ENCODE measurements around the gene CCND1. TPM values are rescaled to one million over a fixed set of nuclear protein-coding genes. Genes with fewer than 3 reads are reported as not detected.

Gene CCND1
- total and polyA plus RNA-seq, 9 of the 15 experiments (the other 6 are each of a cell fraction or from before 2014, with no cell fraction given) = 0.04 to 23.3 (median 3.8) TPM

DNA sequence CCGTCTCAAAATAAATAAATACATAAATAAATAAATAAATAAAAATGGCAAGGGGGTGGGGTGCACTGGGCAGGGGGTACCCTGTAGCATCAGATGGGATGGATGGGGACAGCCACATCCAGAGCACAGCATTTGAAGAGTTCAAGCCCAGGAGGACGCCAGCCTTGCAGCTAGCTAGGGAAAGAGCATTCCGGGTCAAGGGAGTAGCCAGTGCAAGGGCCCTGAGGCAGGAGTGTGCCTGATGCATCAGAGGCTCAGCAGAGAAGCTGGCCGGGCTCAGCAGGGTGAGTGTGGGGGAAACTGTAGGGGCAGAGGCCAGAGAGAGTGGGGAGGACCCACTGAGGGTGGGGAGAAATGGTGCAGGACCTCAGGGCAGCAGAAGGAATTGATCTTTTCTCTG lies 23.7 kb upstream of the CCND1 start:
- in situ Hi-C loops (cut with MboI) (no loop called here), intact Hi-C loops (cut with micrococcal nuclease) (no loop called here)
- Histone ChIP-seq H3K79me2 (ENCODE audit: control insufficient read depth, insufficient read depth, low read length) (no peaks in the 10 kb centered on the region), H3K9me1 (ENCODE audit: control insufficient read depth, insufficient read depth, low read length) (no peaks in the 10 kb centered on the region), H4K20me1 (replicated peaks; ENCODE audit: control insufficient read depth, insufficient read depth, low read length) (no peaks in the 10 kb centered on the region), H3K27me3 (ENCODE audit: control insufficient read depth in 2 of 2, insufficient read depth in 2 of 2, low read length in 2 of 2) (peaks cover 22 to 48% of the 10 kb centered on the region in 2 experiments; a peak in 4 of 5 replicates), H2AFZ (ENCODE audit: low read depth, low read length) (no peak overlapping the region), H3K4me1 (replicated peaks in 1 of 2; ENCODE audit: control insufficient read depth in 2 of 2, insufficient read depth in 2 of 2, low read length in 2 of 2) (no peaks in the 10 kb centered on the region), H3K9ac (ENCODE audit: insufficient read depth in 1 of 2, low read depth in 2 of 2, low read length in 2 of 2) (no peak overlapping the region), H3K4me3 (no peak overlapping the region), H3K9me3 (replicated peaks; ENCODE audit: control insufficient read depth, insufficient read depth, low read depth, low read length) (no peaks in the 10 kb centered on the region), H3K27ac (ENCODE audit: extremely low read depth, low read depth, low read length) (no peak overlapping the region), H3K4me2 (ENCODE audit: insufficient read depth, low read length) (no peak overlapping the region), H3K36me3 (ENCODE audit: control insufficient read depth, insufficient read depth, low read length) (no peaks in the 10 kb centered on the region)
- ChIA-PET CTCF (ENCODE audit: low intra/inter-chr PET ratio) (interaction anchor here (0.6 kb wide), 1 partner anchor 405 kb away, joined by 4 read pairs; no protein-coding TSS in a partner anchor), POLR2A (no interaction called here)
- FAIRE-seq (no peak), ATAC-seq (no peak), DNase-seq (ENCODE audit: extremely low read depth in 1 of 4, low spot score in 3 of 4) (no peak)
- no peak for TF ChIP-seq CTBP1 (IDR thresholded peaks at IDR 0.05; ENCODE audit: borderline replicate concordance)
- TF ChIP-seq, protein P1, sequence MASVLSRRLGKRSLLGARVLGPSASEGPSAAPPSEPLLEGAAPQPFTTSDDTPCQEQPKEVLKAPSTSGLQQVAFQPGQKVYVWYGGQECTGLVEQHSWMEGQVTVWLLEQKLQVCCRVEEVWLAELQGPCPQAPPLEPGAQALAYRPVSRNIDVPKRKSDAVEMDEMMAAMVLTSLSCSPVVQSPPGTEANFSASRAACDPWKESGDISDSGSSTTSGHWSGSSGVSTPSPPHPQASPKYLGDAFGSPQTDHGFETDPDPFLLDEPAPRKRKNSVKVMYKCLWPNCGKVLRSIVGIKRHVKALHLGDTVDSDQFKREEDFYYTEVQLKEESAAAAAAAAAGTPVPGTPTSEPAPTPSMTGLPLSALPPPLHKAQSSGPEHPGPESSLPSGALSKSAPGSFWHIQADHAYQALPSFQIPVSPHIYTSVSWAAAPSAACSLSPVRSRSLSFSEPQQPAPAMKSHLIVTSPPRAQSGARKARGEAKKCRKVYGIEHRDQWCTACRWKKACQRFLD (CRISPR knock-in tag; IDR thresholded peaks at IDR 0.05) = no peak
- TF ChIP-seq E2F4 (CRISPR knock-in tag; IDR thresholded peaks at IDR 0.05; ENCODE audit: low read depth) = no peak
- no peak for TF ChIP-seq NR1H2 (CRISPR knock-in tag; IDR thresholded peaks at IDR 0.05)
- TF ChIP-seq, protein P2, sequence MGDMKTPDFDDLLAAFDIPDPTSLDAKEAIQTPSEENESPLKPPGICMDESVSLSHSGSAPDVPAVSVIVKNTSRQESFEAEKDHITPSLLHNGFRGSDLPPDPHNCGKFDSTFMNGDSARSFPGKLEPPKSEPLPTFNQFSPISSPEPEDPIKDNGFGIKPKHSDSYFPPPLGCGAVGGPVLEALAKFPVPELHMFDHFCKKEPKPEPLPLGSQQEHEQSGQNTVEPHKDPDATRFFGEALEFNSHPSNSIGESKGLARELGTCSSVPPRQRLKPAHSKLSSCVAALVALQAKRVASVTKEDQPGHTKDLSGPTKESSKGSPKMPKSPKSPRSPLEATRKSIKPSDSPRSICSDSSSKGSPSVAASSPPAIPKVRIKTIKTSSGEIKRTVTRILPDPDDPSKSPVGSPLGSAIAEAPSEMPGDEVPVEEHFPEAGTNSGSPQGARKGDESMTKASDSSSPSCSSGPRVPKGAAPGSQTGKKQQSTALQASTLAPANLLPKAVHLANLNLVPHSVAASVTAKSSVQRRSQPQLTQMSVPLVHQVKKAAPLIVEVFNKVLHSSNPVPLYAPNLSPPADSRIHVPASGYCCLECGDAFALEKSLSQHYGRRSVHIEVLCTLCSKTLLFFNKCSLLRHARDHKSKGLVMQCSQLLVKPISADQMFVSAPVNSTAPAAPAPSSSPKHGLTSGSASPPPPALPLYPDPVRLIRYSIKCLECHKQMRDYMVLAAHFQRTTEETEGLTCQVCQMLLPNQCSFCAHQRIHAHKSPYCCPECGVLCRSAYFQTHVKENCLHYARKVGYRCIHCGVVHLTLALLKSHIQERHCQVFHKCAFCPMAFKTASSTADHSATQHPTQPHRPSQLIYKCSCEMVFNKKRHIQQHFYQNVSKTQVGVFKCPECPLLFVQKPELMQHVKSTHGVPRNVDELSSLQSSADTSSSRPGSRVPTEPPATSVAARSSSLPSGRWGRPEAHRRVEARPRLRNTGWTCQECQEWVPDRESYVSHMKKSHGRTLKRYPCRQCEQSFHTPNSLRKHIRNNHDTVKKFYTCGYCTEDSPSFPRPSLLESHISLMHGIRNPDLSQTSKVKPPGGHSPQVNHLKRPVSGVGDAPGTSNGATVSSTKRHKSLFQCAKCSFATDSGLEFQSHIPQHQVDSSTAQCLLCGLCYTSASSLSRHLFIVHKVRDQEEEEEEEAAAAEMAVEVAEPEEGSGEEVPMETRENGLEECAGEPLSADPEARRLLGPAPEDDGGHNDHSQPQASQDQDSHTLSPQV (IDR thresholded peaks at IDR 0.05) = no peak
- no peak for TF ChIP-seq HDAC2 (IDR thresholded peaks at IDR 0.05)
- TF ChIP-seq CHCHD3 (CRISPR knock-in tag; IDR thresholded peaks at IDR 0.05) = no peak
- no peak for TF ChIP-seq POLR2B (IDR thresholded peaks at IDR 0.05; ENCODE audit: low read depth, partially characterized antibody)
- TF ChIP-seq EP300 (IDR thresholded peaks at IDR 0.05; ENCODE audit: low read length) = no peak
- no TSS peak for BruUV-seq (replicated peaks)
- WGBS (ENCODE audit: insufficient coverage, low coverage, missing lambda C conversion rate) = 6% methylated on average over 4 of the region's 4 CpGs
